GM12878 (cell line): ENCODE measurements around the gene TBC1D8. TPM values are rescaled to one million over a fixed set of nuclear protein-coding genes. Genes with fewer than 3 reads are reported as not detected.

Experiments
- ATAC-seq: fragments of 200-7000 bp; cut with Tn5 transposase; 3 replicates; pipeline ENCODE4 v1.9.1; 2020; ENCODE audit warnings: mild to moderate bottlenecking, moderate library complexity
- BruUV-seq: library from RNA; stranded (reverse); fragments of 400-500 nt; replicated peaks from 2 replicates; lab custom pipeline; 2021; lab: Mats Ljungman, UMichigan
- CTCF ChIA-PET: fragments of 300-600 bp; sonication (Branson Sonifier 250); formaldehyde crosslinking; extraction: SDS; loops from one replicate; lab custom pipeline; 2021; ENCODE audit warnings: inconsistent platforms; lab: Yijun Ruan, JAX
- POLR2A ChIA-PET: fragments of 350-600 bp; formaldehyde crosslinking; extraction: SDS; loops from one replicate; lab custom pipeline; 2021; ENCODE audit warnings: inconsistent platforms; lab: Charles Lee
- RAD21 ChIA-PET: fragments of 300-600 bp; sonication (Branson Sonifier 250); formaldehyde crosslinking; loops from one replicate; lab custom pipeline; 2023; ENCODE audit warnings: antibody characterized with exemption; ENCODE audit not compliant: unreplicated experiment; lab: Charles Lee
- SMC1A ChIA-PET: fragments of 300-600 bp; sonication (Branson Sonifier 250); formaldehyde crosslinking; loops from one replicate; lab custom pipeline; 2023; ENCODE audit not compliant: unreplicated experiment, uncharacterized antibody; lab: Charles Lee
- DNase-seq: peaks from one replicate; pipeline ENCODE4 v3.0.0-alpha.2; 2011; ENCODE audit warnings: low read depth, low spot score
- FAIRE-seq: peaks from 3 replicates; lab custom pipeline; 2011; peaks lifted over from hg19 to GRCh38; lab: Jason Lieb, UNC
- H2AFZ ChIP-seq: 2 replicates; pipeline ENCODE4 v1.6.0; 2011; ENCODE audit warnings: low read depth, low read length, control low read depth; ENCODE audit not compliant: control insufficient read depth
- H3K27ac ChIP-seq: 2 replicates; pipeline ENCODE4 v1.5.1; 2011; ENCODE audit warnings: control low read depth; ENCODE audit not compliant: control insufficient read depth, insufficient read depth
- H3K27me3 ChIP-seq, 2 experiments: replicated peaks in 1 of 2; 2 replicates each; pipeline versions ENCODE4 v1.6.0 to v1.6.1; 2011; ENCODE audit warnings: low read length in 1 of 2; ENCODE audit not compliant: control insufficient read depth in 2 of 2, insufficient read depth in 2 of 2
- H3K36me3 ChIP-seq, 2 experiments: 2 replicates each; pipeline ENCODE4 v1.5.1; 2011; ENCODE audit warnings: low read length in 1 of 2; ENCODE audit not compliant: control insufficient read depth in 2 of 2, insufficient read depth in 2 of 2
- H3K4me1 ChIP-seq: 2 replicates; pipeline ENCODE4 v1.6.1; 2011; ENCODE audit warnings: mild to moderate bottlenecking, low read length, moderate library complexity, mixed read lengths; ENCODE audit not compliant: control insufficient read depth, insufficient read depth
- H3K4me2 ChIP-seq: 2 replicates; pipeline ENCODE4 v1.6.0; 2011; ENCODE audit warnings: control low read depth; ENCODE audit not compliant: control insufficient read depth, insufficient read depth
- H3K4me3 ChIP-seq: fragments of 200-600 bp; sonication (generic); 2 replicates; pipeline ENCODE4 v1.5.1; 2016
- H3K79me2 ChIP-seq: 2 replicates; pipeline ENCODE4 v1.6.0; 2011; ENCODE audit warnings: low read length; ENCODE audit not compliant: control insufficient read depth, insufficient read depth
- H3K9ac ChIP-seq: 2 replicates; pipeline ENCODE4 v1.8.0; 2011; ENCODE audit warnings: low read length, control low read depth, mixed read lengths; ENCODE audit not compliant: control insufficient read depth, insufficient read depth
- H3K9me3 ChIP-seq: replicated peaks from 3 replicates; pipeline ENCODE4 v1.5.1; 2011; ENCODE audit warnings: mild to moderate bottlenecking, low read length; ENCODE audit not compliant: control insufficient read depth, insufficient read depth
- H4K20me1 ChIP-seq: 2 replicates; pipeline ENCODE4 v1.6.0; 2011; ENCODE audit not compliant: control insufficient read depth, insufficient read depth
- BACH1 ChIP-seq: fragments of 450-650 bp; IDR thresholded peaks from 2 replicates; pipeline ENCODE4 v1.6.1; 2017; ENCODE audit warnings: mild to moderate bottlenecking, borderline replicate concordance
- CTCF ChIP-seq, 3 experiments: IDR thresholded peaks in 2 of 3; conservative IDR thresholded peaks in 1 of 3; 2 replicates each; pipeline ENCODE4 v1.5.1; 2011; ENCODE audit warnings: low read depth in 3 of 3, low read length in 3 of 3, mild to moderate bottlenecking in 3 of 3, control low read depth in 2 of 3, moderate library complexity in 2 of 3, inconsistent platforms in 1 of 3, mixed read lengths in 1 of 3; ENCODE audit not compliant: control insufficient read depth in 2 of 3, insufficient read depth in 1 of 3; ENCODE audit errors: extremely low read depth in 1 of 3
- EGR1 ChIP-seq, 2 experiments: IDR thresholded peaks; 1 replicate in 1 of 2; 2 replicates in 1 of 2; pipeline ENCODE4 v1.6.1; 2011 to 2012; ENCODE audit warnings: low read depth in 2 of 2, low read length in 2 of 2, borderline replicate concordance in 1 of 2, mild to moderate bottlenecking in 1 of 2, moderate library complexity in 1 of 2
- GABPA ChIP-seq: IDR thresholded peaks from 2 replicates; pipeline ENCODE4 v1.6.1; 2014; ENCODE audit warnings: antibody characterized with exemption, low read depth, mild to moderate bottlenecking, inconsistent platforms
- HDAC6 ChIP-seq: fragments of 200-600 bp; sonication (generic); IDR thresholded peaks from one replicate; pipeline ENCODE4 v1.8.0; 2017; ENCODE audit warnings: antibody characterized with exemption; ENCODE audit not compliant: unreplicated experiment
- IKZF1 ChIP-seq: fragments of 450-650 bp; conservative IDR thresholded peaks from 2 replicates; pipeline ENCODE4 v1.6.1; 2017; ENCODE audit warnings: antibody characterized with exemption, mild to moderate bottlenecking
- MAX ChIP-seq: IDR thresholded peaks from 2 replicates; pipeline ENCODE4 v1.6.1; 2012; ENCODE audit warnings: low read depth, low read length, improper control_type of control experiment
- MYB ChIP-seq: fragments of 150-350 bp; IDR thresholded peaks from 2 replicates; pipeline ENCODE4 v1.6.1; 2014; ENCODE audit warnings: mild to moderate bottlenecking, low read depth, low read length, borderline replicate concordance
- POLR2AphosphoS2 ChIP-seq: IDR thresholded peaks from 2 replicates; pipeline ENCODE4 v1.6.1; 2011; ENCODE audit warnings: low read depth, mild to moderate bottlenecking, low read length, improper control_type of control experiment, moderate library complexity
- POU2F2 ChIP-seq: IDR thresholded peaks from 3 replicates; pipeline ENCODE4 v1.6.1; 2011; ENCODE audit warnings: low read depth, mild to moderate bottlenecking, low read length, borderline replicate concordance
- RB1 ChIP-seq: fragments of 450-650 bp; formaldehyde crosslinking; IDR thresholded peaks from 2 replicates; pipeline ENCODE4 v1.6.1; 2017; ENCODE audit warnings: mild to moderate bottlenecking, borderline replicate concordance
- REST ChIP-seq: IDR thresholded peaks from 2 replicates; pipeline ENCODE4 v1.6.1; 2012; ENCODE audit warnings: mild to moderate bottlenecking, low read depth, low read length
- RUNX3 ChIP-seq: IDR thresholded peaks from 2 replicates; pipeline ENCODE4 v1.6.1; 2012; ENCODE audit warnings: low read length, inconsistent platforms
- SMC3 ChIP-seq: IDR thresholded peaks from 2 replicates; pipeline ENCODE4 v1.6.1; 2011; ENCODE audit warnings: low read length, improper control_type of control experiment, borderline replicate concordance
- SPI1 ChIP-seq: IDR thresholded peaks from 2 replicates; pipeline ENCODE4 v1.6.1; 2011; ENCODE audit warnings: low read depth, mild to moderate bottlenecking, low read length, moderate library complexity, borderline replicate concordance; ENCODE audit not compliant: insufficient read depth
- USF2 ChIP-seq: IDR thresholded peaks from 2 replicates; pipeline ENCODE4 v1.6.1; 2011; ENCODE audit warnings: low read depth, low read length, improper control_type of control experiment, borderline replicate concordance
- ZBED1 ChIP-seq: IDR thresholded peaks from 2 replicates; pipeline ENCODE4 v1.6.1; 2016; ENCODE audit warnings: borderline replicate concordance
- ZNF217 ChIP-seq: fragments of 450-650 bp; IDR thresholded peaks from 2 replicates; pipeline ENCODE4 v1.6.1; 2017; ENCODE audit warnings: antibody characterized with exemption, mild to moderate bottlenecking
- WGBS: methylation state at CpG from one replicate; pipeline ENCODE4 v1.1.6; 2016; ENCODE audit warnings: low lambda C conversion rate; ENCODE audit not compliant: insufficient replicate concordance, insufficient coverage; ENCODE audit errors: missing lambda C conversion rate; 5-methylcytosine and 5-hydroxymethylcytosine counted together
- in situ Hi-C: fragments of 300-500 bp; cut with MboI; formaldehyde crosslinking; loops from 9 replicates; pipeline ENCODE4 v1.14.3; 2018; ENCODE audit warnings: mixed read lengths
- intact Hi-C: fragments of 100-400 bp; cut with micrococcal nuclease; formaldehyde crosslinking; loops from one replicate; pipeline ENCODE4 v1.14.2; 2022; ENCODE audit not compliant: unreplicated experiment
- polyA plus RNA-seq, 11 experiments: library from polyadenylated mRNA; depleted of rRNA in 4 of 11; unstranded in 6 of 11; stranded (reverse) in 5 of 11; fragments of >200 nt; fragmentation: Nextera tagmentation in 4 of 11; fragmentation: Illumina TruSeq in 1 of 11; extraction: Ambion mirVana in 4 of 11; extraction: Trizol in 1 of 11; gene quantifications; 1 replicate in 1 of 11; 2 replicates in 10 of 11; pipeline versions ENCODE4 v1.2.1 to v1.2.3, GENCODE V29; 2011 to 2016; ENCODE audit warnings: inconsistent platforms in 2 of 11, missing spikeins in 2 of 11, low read depth in 1 of 11
- total RNA-seq, 4 experiments: library from RNA; depleted of rRNA in 3 of 4; stranded (reverse); fragments of >200 nt in 3 of 4; fragmentation: Illumina TruSeq in 1 of 4; extraction: Trizol in 1 of 4; gene quantifications; 2 replicates each; pipeline versions ENCODE4 v1.2.1 to v1.2.3, GENCODE V29; 2013 to 2021

TBC1D8 gene
- total and polyA plus RNA-seq, 10 of the 15 experiments (the other 5 are each of a cell fraction or from before 2014, with no cell fraction given): 0.80 to 4.9 (median 4.4) TPM

- TF ChIP-seq IKZF1: no peak
- TF ChIP-seq EGR1 (IDR thresholded peaks at IDR 0.05; ENCODE audit: borderline replicate concordance in 1 of 2, low read depth in 2 of 2, low read length in 2 of 2): no peak
- no peak for TF ChIP-seq SMC3
- TF ChIP-seq CTCF (IDR thresholded peaks at IDR 0.05 in 2 of 3, conservative IDR thresholded peaks at IDR 0.05 in 1 of 3; ENCODE audit: control insufficient read depth in 2 of 3, extremely low read depth in 1 of 3, insufficient read depth in 1 of 3, low read depth in 3 of 3, low read length in 3 of 3): no peak
- TF ChIP-seq HDAC6: no peak
- TF ChIP-seq RB1: no peak
- TF ChIP-seq USF2: no peak
- no peak for TF ChIP-seq POLR2AphosphoS2
- no peak for TF ChIP-seq MAX
Observed at GRCh38 chr2:101045330-101045729, 105.9 kb downstream of the TBC1D8 start (continued).

GRCh38 chr2:101041413-101041812 is 109.8 kb downstream of the TBC1D8 start:
- DNase-seq (no peak), ATAC-seq (no peak)
- TF ChIP-seq ZBED1: no peak
- TF ChIP-seq GABPA: no peak
- TF ChIP-seq REST: no peak
- no peak for TF ChIP-seq ZNF217
- TF ChIP-seq BACH1: no peak
- no peak for TF ChIP-seq RUNX3
- TF ChIP-seq POU2F2: no peak
- no peak for TF ChIP-seq MYB
- TF ChIP-seq SPI1: peak; percentile 30; the same call in 1 of the 2 replicates
- TF ChIP-seq, all 136 proteins: peak for 1
- BruUV-seq: no TSS peak
- H3K4me3 ChIP-seq: no peak overlapping the region
- no peaks in the 10 kb centered on the region for H3K27me3 ChIP-seq
- ChIA-PET RAD21 (interaction anchor here (1.6 kb wide), 1 partner anchor 111 kb away, joined by 4 read pairs; no protein-coding TSS in a partner anchor), SMC1A (interaction anchor here (1.5 kb wide), 1 partner anchor 24 kb away, joined by 3 read pairs; no protein-coding TSS in a partner anchor), POLR2A (no interaction called here), CTCF (no interaction called here)
- 67% methylated on average over 4 of the region's 4 CpGs for WGBS
- no peak overlapping the region for H2AFZ ChIP-seq
- H4K20me1 ChIP-seq: no peaks in the 10 kb centered on the region
- H3K36me3 ChIP-seq: no peaks in the 10 kb centered on the region; a peak in 2 of 4 replicates
- no peak for FAIRE-seq
- no peaks in the 10 kb centered on the region for H3K79me2 ChIP-seq
- no peak overlapping the region for H3K9ac ChIP-seq
- peaks cover 29% of the 10 kb centered on the region for H3K4me1 ChIP-seq
- intact Hi-C loops (loop anchor here (5.0 kb wide), 1 partner anchor 46 kb away; no protein-coding TSS in a partner anchor), in situ Hi-C loops (loop anchor here (5.0 kb wide), 1 partner anchor 111 kb away; the partner anchor contains the start of gene TBC1D8)
- H3K9me3 ChIP-seq: no peaks in the 10 kb centered on the region; the same call in 2 of the 3 replicates
- H3K4me2 ChIP-seq: no peak overlapping the region
- H3K27ac ChIP-seq: no peak overlapping the region
